NB4 (cell line): ENCODE measurements around the gene PIAS4.

Experiments used
- POLR2A ChIP-seq: IDR thresholded peaks from 2 replicates; pipeline ENCODE4 v1.6.1; 2011; ENCODE audit warnings: mild to moderate bottlenecking; ENCODE audit not compliant: insufficient read length; ENCODE audit errors: extremely low read depth
- TF ChIP-seq, protein P1 (sequence below): IDR thresholded peaks from one replicate; pipeline ENCODE4 v1.5.1; 2012; ENCODE audit warnings: low read depth, low read length

DNA sequence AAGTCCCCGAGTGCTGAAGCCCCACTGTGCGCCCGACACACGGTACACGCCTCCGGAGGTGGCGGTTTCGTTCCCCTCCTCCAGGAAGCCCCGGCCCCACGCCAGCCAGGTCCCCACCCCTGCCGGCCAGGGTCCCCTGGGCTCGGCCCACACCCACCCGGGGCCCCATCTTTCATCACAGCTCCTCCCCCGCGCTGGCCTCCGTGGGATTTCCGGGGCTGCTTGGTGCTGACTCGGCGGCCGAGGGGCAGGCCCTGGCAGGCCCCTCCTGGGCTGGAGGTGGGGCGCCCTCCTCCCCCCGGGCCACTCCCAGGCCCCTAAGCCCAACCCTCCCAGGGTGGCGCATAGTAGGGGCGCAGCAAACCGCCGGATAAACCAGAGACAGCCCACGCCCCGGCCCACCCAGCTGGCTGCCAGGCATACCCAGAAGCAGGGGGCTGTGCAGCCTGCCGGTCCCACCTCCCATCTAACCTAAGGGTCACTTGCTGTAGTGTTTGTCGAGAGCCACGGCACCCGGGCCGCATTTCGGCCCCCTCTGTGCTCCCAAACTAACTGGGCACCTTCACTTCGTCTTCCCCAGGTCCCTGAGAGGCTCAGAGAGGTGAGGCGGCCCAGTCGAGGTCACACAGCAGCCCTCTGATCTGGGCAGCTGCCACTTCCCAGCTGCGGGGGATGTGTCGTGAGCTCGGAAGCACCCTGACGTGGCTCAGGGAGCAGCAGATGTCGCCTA, 52.5 kb downstream of the PIAS4 start:
- TF ChIP-seq, protein P1, sequence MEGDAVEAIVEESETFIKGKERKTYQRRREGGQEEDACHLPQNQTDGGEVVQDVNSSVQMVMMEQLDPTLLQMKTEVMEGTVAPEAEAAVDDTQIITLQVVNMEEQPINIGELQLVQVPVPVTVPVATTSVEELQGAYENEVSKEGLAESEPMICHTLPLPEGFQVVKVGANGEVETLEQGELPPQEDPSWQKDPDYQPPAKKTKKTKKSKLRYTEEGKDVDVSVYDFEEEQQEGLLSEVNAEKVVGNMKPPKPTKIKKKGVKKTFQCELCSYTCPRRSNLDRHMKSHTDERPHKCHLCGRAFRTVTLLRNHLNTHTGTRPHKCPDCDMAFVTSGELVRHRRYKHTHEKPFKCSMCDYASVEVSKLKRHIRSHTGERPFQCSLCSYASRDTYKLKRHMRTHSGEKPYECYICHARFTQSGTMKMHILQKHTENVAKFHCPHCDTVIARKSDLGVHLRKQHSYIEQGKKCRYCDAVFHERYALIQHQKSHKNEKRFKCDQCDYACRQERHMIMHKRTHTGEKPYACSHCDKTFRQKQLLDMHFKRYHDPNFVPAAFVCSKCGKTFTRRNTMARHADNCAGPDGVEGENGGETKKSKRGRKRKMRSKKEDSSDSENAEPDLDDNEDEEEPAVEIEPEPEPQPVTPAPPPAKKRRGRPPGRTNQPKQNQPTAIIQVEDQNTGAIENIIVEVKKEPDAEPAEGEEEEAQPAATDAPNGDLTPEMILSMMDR = no peak
- no peak for TF ChIP-seq POLR2A
